Fibroblast of lung (primary cell): ENCODE results near the gene DNAJC3. TPM values are rescaled to one million over a fixed set of nuclear protein-coding genes. Genes with fewer than 3 reads are reported as not detected.

Experiments
- DNase-seq, 2 donors: peaks; one replicate each; pipeline versions ENCODE4 v3.0.0 to v3.0.0-alpha.2; 2010; ENCODE audit warnings: low read depth in 2 of 2
- H2AFZ ChIP-seq: 2 replicates; pipeline ENCODE4 v1.5.1; 2012; ENCODE audit warnings: low read length, control low read depth, inconsistent platforms
- H3K27ac ChIP-seq: 2 replicates; pipeline ENCODE4 v1.5.1; 2011; ENCODE audit warnings: low read length, control low read depth; ENCODE audit not compliant: insufficient read depth
- H3K27me3 ChIP-seq: 2 replicates; pipeline ENCODE4 v1.5.1; 2011; ENCODE audit warnings: mild to moderate bottlenecking, low read length; ENCODE audit not compliant: control insufficient read depth, insufficient read depth
- H3K36me3 ChIP-seq: 2 replicates; pipeline ENCODE4 v1.5.1; 2011; ENCODE audit warnings: low read length; ENCODE audit not compliant: control insufficient read depth, insufficient read depth
- H3K4me1 ChIP-seq: 2 replicates; pipeline ENCODE4 v1.5.1; 2011; ENCODE audit warnings: low read length; ENCODE audit not compliant: control insufficient read depth, insufficient read depth; ENCODE audit errors: extremely low read depth
- H3K4me2 ChIP-seq: 2 replicates; pipeline ENCODE4 v1.5.1; 2011; ENCODE audit warnings: low read length, control low read depth; ENCODE audit not compliant: insufficient read depth; ENCODE audit errors: extremely low read depth
- H3K4me3 ChIP-seq, 4 experiments: fragments of 200-600 bp in 1 of 4; sonication (generic) in 1 of 4; replicated peaks in 1 of 4; 2 replicates each; pipeline ENCODE4 v1.5.1; 2011 to 2016; ENCODE audit warnings: low read length in 4 of 4, low read depth in 3 of 4, mild to moderate bottlenecking in 3 of 4, control low read depth in 2 of 4, inconsistent platforms in 1 of 4, mixed read lengths in 1 of 4; ENCODE audit not compliant: insufficient read depth in 1 of 4; ENCODE audit errors: control extremely low read depth in 1 of 4
- H3K79me2 ChIP-seq: 2 replicates; pipeline ENCODE4 v1.5.1; 2012; ENCODE audit warnings: mild to moderate bottlenecking, low read length, inconsistent platforms; ENCODE audit not compliant: control insufficient read depth, insufficient read depth
- H3K9ac ChIP-seq: 2 replicates; pipeline ENCODE4 v1.5.1; 2011; ENCODE audit warnings: mild to moderate bottlenecking, low read length, control low read depth; ENCODE audit not compliant: insufficient read depth
- H3K9me3 ChIP-seq: 2 replicates; pipeline ENCODE4 v1.5.1; 2012; ENCODE audit warnings: low read depth, low read length; ENCODE audit not compliant: control insufficient read depth, insufficient read depth
- H4K20me1 ChIP-seq: 2 replicates; pipeline ENCODE4 v1.5.1; 2011; ENCODE audit warnings: low read length; ENCODE audit not compliant: control insufficient read depth, insufficient read depth; ENCODE audit errors: extremely low read depth
- EZH2 ChIP-seq: IDR thresholded peaks from 2 replicates; pipeline ENCODE4 v1.5.1; 2012; ENCODE audit warnings: low read length, control low read depth, mild to moderate bottlenecking; ENCODE audit errors: missing control alignments
- polyA plus RNA-seq, 2 donors: library from polyadenylated mRNA; depleted of rRNA in 1 of 2; stranded (reverse) in 1 of 2; unstranded in 1 of 2; fragments of >200 nt; gene quantifications; 2 replicates each; pipeline ENCODE4 v1.2.1, GENCODE V29; 2011 to 2012; ENCODE audit warnings: missing spikeins in 1 of 2
- total RNA-seq: library from RNA; depleted of rRNA; stranded (reverse); fragments of >200 nt; gene quantifications from 2 replicates; pipeline ENCODE4 v1.2.1, GENCODE V29; 2014
- TF ChIP-seq, protein P1 (sequence below), 2 donors: IDR thresholded peaks in 1 of 2; conservative IDR thresholded peaks in 1 of 2; 1 replicate in 1 of 2; 2 replicates in 1 of 2; pipeline ENCODE4 v1.5.1; 2011 to 2012; ENCODE audit warnings: low read length in 2 of 2, control low read depth in 1 of 2, inconsistent platforms in 1 of 2, low read depth in 1 of 2, mild to moderate bottlenecking in 1 of 2

DNAJC3 gene
- total and polyA plus RNA-seq, 2 donors (not counting 1 experiment from before 2014, with no cell fraction given): 37.6 to 55.5 TPM

DNA sequence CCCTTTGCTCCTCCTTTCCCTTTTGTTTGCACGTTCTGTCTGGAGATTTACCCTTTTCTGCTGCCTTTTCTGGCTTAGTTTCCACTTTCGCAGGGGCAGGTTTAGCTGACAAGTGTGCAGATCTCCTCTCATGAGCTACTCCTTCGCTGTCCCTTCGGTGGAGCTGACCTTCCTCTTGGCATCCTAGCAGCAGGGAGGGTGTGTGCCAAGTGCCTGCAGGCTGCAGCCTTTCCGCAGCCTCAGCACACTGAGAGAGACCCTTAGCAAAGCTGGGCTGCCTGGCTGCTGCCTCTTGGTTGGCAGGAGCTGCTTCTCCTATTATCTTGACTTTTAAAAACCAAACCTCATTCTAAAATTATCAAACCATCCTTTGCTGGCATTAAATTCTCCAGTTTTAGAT, 132.5 kb downstream of the DNAJC3 start:
- H3K9ac ChIP-seq: no peak overlapping the region
- H3K36me3 ChIP-seq: no peaks in the 10 kb centered on the region
- no peaks in the 10 kb centered on the region for H3K9me3 ChIP-seq
- H3K4me1 ChIP-seq: no peaks in the 10 kb centered on the region
- no peak overlapping the region for H3K27ac ChIP-seq
- H4K20me1 ChIP-seq: no peaks in the 10 kb centered on the region
- no peaks in the 10 kb centered on the region for H3K79me2 ChIP-seq
- no peak overlapping the region for H2AFZ ChIP-seq
- no peak overlapping the region for H3K4me2 ChIP-seq
- H3K27me3 ChIP-seq: no peaks in the 10 kb centered on the region
- no peak for TF ChIP-seq EZH2
- TF ChIP-seq, protein P1, sequence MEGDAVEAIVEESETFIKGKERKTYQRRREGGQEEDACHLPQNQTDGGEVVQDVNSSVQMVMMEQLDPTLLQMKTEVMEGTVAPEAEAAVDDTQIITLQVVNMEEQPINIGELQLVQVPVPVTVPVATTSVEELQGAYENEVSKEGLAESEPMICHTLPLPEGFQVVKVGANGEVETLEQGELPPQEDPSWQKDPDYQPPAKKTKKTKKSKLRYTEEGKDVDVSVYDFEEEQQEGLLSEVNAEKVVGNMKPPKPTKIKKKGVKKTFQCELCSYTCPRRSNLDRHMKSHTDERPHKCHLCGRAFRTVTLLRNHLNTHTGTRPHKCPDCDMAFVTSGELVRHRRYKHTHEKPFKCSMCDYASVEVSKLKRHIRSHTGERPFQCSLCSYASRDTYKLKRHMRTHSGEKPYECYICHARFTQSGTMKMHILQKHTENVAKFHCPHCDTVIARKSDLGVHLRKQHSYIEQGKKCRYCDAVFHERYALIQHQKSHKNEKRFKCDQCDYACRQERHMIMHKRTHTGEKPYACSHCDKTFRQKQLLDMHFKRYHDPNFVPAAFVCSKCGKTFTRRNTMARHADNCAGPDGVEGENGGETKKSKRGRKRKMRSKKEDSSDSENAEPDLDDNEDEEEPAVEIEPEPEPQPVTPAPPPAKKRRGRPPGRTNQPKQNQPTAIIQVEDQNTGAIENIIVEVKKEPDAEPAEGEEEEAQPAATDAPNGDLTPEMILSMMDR (conservative IDR thresholded peaks at IDR 0.05 in 1 of 2, IDR thresholded peaks at IDR 0.05 in 1 of 2; ENCODE audit: low read depth in 1 of 2, low read length in 2 of 2): no peak
- no peak for DNase-seq
- no peak overlapping the region for H3K4me3 ChIP-seq

GRCh38 chr13:95813139-95813538, 136.2 kb downstream of the DNAJC3 start:
- no peaks in the 10 kb centered on the region for H4K20me1 ChIP-seq

GRCh38 chr13:95814495-95814894, 137.6 kb downstream of the DNAJC3 start:
- no peaks in the 10 kb centered on the region for H3K27me3 ChIP-seq
- TF ChIP-seq, protein P1 (conservative IDR thresholded peaks at IDR 0.05 in 1 of 2, IDR thresholded peaks at IDR 0.05 in 1 of 2; ENCODE audit: low read depth in 1 of 2, low read length in 2 of 2): no peak
- TF ChIP-seq EZH2: no peak

More at GRCh38 chr13:95813139-95813538, 136.2 kb downstream of the DNAJC3 start:
- Histone ChIP-seq H3K36me3 (no peaks in the 10 kb centered on the region), H2AFZ (no peak overlapping the region), H3K9ac (no peak overlapping the region), H3K4me1 (no peaks in the 10 kb centered on the region), H3K4me2 (no peak overlapping the region), H3K79me2 (no peaks in the 10 kb centered on the region), H3K9me3 (no peaks in the 10 kb centered on the region), H3K27ac (no peak overlapping the region), H3K27me3 (no peaks in the 10 kb centered on the region), H3K4me3 (no peak overlapping the region)
- TF ChIP-seq EZH2: no peak
- TF ChIP-seq, protein P1 (conservative IDR thresholded peaks at IDR 0.05 in 1 of 2, IDR thresholded peaks at IDR 0.05 in 1 of 2; ENCODE audit: low read depth in 1 of 2, low read length in 2 of 2): no peak
- no peak for DNase-seq

More at GRCh38 chr13:95814495-95814894, 137.6 kb downstream of the DNAJC3 start:
- H3K4me2 ChIP-seq: no peak overlapping the region
- H3K4me1 ChIP-seq: no peaks in the 10 kb centered on the region
- no peak for DNase-seq
- no peaks in the 10 kb centered on the region for H3K79me2 ChIP-seq
- no peaks in the 10 kb centered on the region for H3K9me3 ChIP-seq
- H3K9ac ChIP-seq: no peak overlapping the region
- no peaks in the 10 kb centered on the region for H3K36me3 ChIP-seq
- H2AFZ ChIP-seq: no peak overlapping the region
- H4K20me1 ChIP-seq: no peaks in the 10 kb centered on the region
- no peak overlapping the region for H3K27ac ChIP-seq
- no peak overlapping the region for H3K4me3 ChIP-seq
